ENCODE data around the gene SHF. TPM values are rescaled to one million over a fixed set of nuclear protein-coding genes. Genes with fewer than 3 reads are reported as not detected.

SHF gene
- total RNA-seq, 3 donors from 2014 or later: 5.0 to 9.7 (median 9.5) TPM

- no peak for DNase-seq (ENCODE audit: low spot score in 2 of 2)
- H3K27me3 ChIP-seq: peaks cover 10 to 54% of the 10 kb centered on the region in 2 donors
These were observed 70.2 kb downstream of the SHF start for GRCh38 chr15:45117308-45118130.

More at GRCh38 chr15:45117308-45118130, 70.2 kb downstream of the SHF start:
- peaks cover 7 to 8% of the 10 kb centered on the region in 2 donors for H3K4me1 ChIP-seq
- no peaks in the 10 kb centered on the region for H3K9me3 ChIP-seq
- H3K27ac ChIP-seq: no peak overlapping the region
- intact Hi-C loops (cut with DNase I; ENCODE audit: low total_unique reads): no loop called here
- TF ChIP-seq CTCF (IDR thresholded peaks at IDR 0.05) (no peak), POLR2A (IDR thresholded peaks at IDR 0.05) (no peak), POLR2AphosphoS5 (IDR thresholded peaks at IDR 0.05) (no peak)
- H3K36me3 ChIP-seq: no peaks in the 10 kb centered on the region
- peak overlapping the region in 2 of 3 donors; percentile 32 to 57 for H3K4me3 ChIP-seq

Other genes with a start within 250 kb of the SHF start
- gene TERB2, start 231.3 kb downstream of the SHF start, total RNA-seq: not detected
- 10 to 100 TPM in 2 of 3 donors, 1 to 10 TPM in 1; 3.7 to 31.8 (median 12.9) TPM for gene SORD, start 164.8 kb downstream of the SHF start, total RNA-seq
- under 1 TPM; 0.15 to 0.98 (median 0.16) TPM for gene DUOX2, start 73.8 kb downstream of the SHF start, total RNA-seq
- gene DUOXA2, start 73.6 kb downstream of the SHF start, total RNA-seq: under 1 TPM in 1 of 3 donors, not detected in 2; 0.33 TPM
- gene DUOXA1, start 58.1 kb downstream of the SHF start, total RNA-seq: 1 to 10 TPM in 2 of 3 donors, under 1 TPM in 1; 0.80 to 3.3 (median 1.0) TPM
- gene DUOX1, start 58.0 kb downstream of the SHF start, total RNA-seq: 1 to 10 TPM in 2 of 3 donors, under 1 TPM in 1; 0.80 to 7.2 (median 1.6) TPM
- gene SLC28A2, start 64.3 kb upstream of the SHF start, total RNA-seq: not detected
- gene GATM, start 190.6 kb upstream of the SHF start, total RNA-seq: 10 to 100 TPM in 2 of 3 donors, 1 to 10 TPM in 1; 8.8 to 31.5 (median 22.8) TPM